Ascending aorta (tissue), 2 donors: ENCODE results near the gene TMEM17. TPM values are rescaled to one million over a fixed set of nuclear protein-coding genes. Genes with fewer than 3 reads are reported as not detected.

Experiments
- DNase-seq, 2 donors: peaks; one replicate each; pipeline ENCODE4 v3.0.0-alpha.2; 2019; ENCODE audit warnings: low spot score in 2 of 2
- H3K27ac ChIP-seq, 2 donors: fragments of 200-600 bp; sonication (generic); one replicate each; pipeline ENCODE4 v1.5.1; 2016 to 2017; ENCODE audit warnings: mild to moderate bottlenecking in 1 of 2
- H3K27me3 ChIP-seq: fragments of 200-600 bp; sonication (generic); one replicate; pipeline ENCODE4 v1.5.1; 2017
- H3K36me3 ChIP-seq, 2 donors: fragments of 200-600 bp; sonication (generic); one replicate each; pipeline ENCODE4 v1.5.1; 2016
- H3K4me1 ChIP-seq, 2 donors: fragments of 200-600 bp; sonication (generic); one replicate each; pipeline ENCODE4 v1.5.1; 2016 to 2017; ENCODE audit warnings: mild to moderate bottlenecking in 1 of 2
- H3K4me3 ChIP-seq, 2 donors: fragments of 200-600 bp; sonication (generic); one replicate each; pipeline ENCODE4 v1.5.1; 2016 to 2017; ENCODE audit warnings: mild to moderate bottlenecking in 1 of 2
- H3K9me3 ChIP-seq, 2 donors: fragments of 200-600 bp; sonication (generic); one replicate each; pipeline ENCODE4 v1.5.1; 2016
- intact Hi-C: fragments of 100-400 bp; cut with DNase I; formaldehyde crosslinking; loops from one replicate; pipeline ENCODE4 v1.15.1; 2023
- total RNA-seq: library from RNA; depleted of rRNA; stranded (reverse); fragments of >200 nt; gene quantifications from one replicate; pipeline ENCODE4 v1.1.0, GENCODE V29; 2016
- TF ChIP-seq, protein P1 (sequence below), 3 experiments: fragments of 200-600 bp in 2 of 3; fragments of 450-650 bp in 1 of 3; sonication (generic) in 2 of 3; IDR thresholded peaks; one replicate each; pipeline ENCODE4 v1.5.1; 2016 to 2019; ENCODE audit warnings: antibody characterized with exemption in 3 of 3, mild to moderate bottlenecking in 1 of 3, moderate library complexity in 1 of 3

The TMEM17 gene
- total RNA-seq, 1 donor from 2014 or later = not detected

GRCh38 chr2:62474176-62474575, 31.8 kb downstream of the TMEM17 start:
- Histone ChIP-seq H3K36me3 (no peaks in the 10 kb centered on the region), H3K27ac (no peak overlapping the region), H3K9me3 (no peaks in the 10 kb centered on the region), H3K4me3 (no peak overlapping the region), H3K4me1 (peaks cover 16 to 21% of the 10 kb centered on the region in 2 donors), H3K27me3 (no peaks in the 10 kb centered on the region)
- DNase-seq = peak in 1 of 2 donors; percentile 19
- TF ChIP-seq, protein P1, sequence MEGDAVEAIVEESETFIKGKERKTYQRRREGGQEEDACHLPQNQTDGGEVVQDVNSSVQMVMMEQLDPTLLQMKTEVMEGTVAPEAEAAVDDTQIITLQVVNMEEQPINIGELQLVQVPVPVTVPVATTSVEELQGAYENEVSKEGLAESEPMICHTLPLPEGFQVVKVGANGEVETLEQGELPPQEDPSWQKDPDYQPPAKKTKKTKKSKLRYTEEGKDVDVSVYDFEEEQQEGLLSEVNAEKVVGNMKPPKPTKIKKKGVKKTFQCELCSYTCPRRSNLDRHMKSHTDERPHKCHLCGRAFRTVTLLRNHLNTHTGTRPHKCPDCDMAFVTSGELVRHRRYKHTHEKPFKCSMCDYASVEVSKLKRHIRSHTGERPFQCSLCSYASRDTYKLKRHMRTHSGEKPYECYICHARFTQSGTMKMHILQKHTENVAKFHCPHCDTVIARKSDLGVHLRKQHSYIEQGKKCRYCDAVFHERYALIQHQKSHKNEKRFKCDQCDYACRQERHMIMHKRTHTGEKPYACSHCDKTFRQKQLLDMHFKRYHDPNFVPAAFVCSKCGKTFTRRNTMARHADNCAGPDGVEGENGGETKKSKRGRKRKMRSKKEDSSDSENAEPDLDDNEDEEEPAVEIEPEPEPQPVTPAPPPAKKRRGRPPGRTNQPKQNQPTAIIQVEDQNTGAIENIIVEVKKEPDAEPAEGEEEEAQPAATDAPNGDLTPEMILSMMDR (IDR thresholded peaks at IDR 0.05) = no peak
- intact Hi-C loops = no loop called here

DNA sequence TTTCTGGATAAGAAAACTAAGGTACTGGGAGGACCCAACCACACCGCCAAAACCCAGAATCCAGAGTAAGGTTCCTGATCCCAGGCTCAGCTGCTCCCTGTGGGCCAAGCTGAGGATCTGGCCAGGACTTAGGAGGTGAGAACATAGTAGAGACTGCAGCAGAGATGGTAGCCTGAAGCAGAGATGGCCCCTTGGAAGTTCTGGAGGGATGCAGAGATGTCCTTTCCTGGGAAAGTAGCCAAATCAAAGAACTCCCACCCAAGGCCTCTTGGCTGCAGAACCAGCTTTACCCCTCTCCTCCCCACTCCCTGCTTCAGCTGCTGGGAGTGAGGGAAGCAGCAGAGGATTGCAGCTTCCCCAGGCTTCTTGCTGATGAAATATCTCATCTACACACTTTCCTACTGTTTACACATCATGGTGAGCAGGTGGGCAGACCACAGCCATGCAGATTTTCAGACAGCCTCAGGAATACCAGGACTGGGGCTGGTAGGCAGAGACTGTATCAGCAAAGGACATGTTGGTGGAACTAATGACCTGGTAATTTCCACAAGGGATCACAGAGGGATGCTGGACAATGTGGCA, 32.7 kb downstream of the TMEM17 start:
- no peaks in the 10 kb centered on the region for H3K36me3 ChIP-seq
- H3K27me3 ChIP-seq = no peaks in the 10 kb centered on the region
- H3K27ac ChIP-seq = no peak overlapping the region
- H3K9me3 ChIP-seq = no peaks in the 10 kb centered on the region
- intact Hi-C loops = no loop called here
- TF ChIP-seq, protein P1 (IDR thresholded peaks at IDR 0.05) = no peak
- H3K4me3 ChIP-seq = no peak overlapping the region
- peak in 1 of 2 donors; percentile 52 for DNase-seq
- peaks cover 16 to 21% of the 10 kb centered on the region in 2 donors for H3K4me1 ChIP-seq

GRCh38 chr2:62472312-62472711, 33.7 kb downstream of the TMEM17 start:
- DNase-seq = peak in 1 of 2 donors; percentile 28

GRCh38 chr2:62471816-62472215, 34.2 kb downstream of the TMEM17 start:
- H3K4me1 ChIP-seq = peaks cover 16 to 21% of the 10 kb centered on the region in 2 donors
- TF ChIP-seq, protein P1 (IDR thresholded peaks at IDR 0.05) = no peak
- H3K27ac ChIP-seq = no peak overlapping the region
- no peaks in the 10 kb centered on the region for H3K36me3 ChIP-seq
- intact Hi-C loops = no loop called here
- no peaks in the 10 kb centered on the region for H3K27me3 ChIP-seq
- no peak overlapping the region for H3K4me3 ChIP-seq
- DNase-seq = peak in 1 of 2 donors; percentile 39
- no peaks in the 10 kb centered on the region for H3K9me3 ChIP-seq

More at GRCh38 chr2:62472312-62472711, 33.7 kb downstream of the TMEM17 start:
- no peak overlapping the region for H3K27ac ChIP-seq
- no peaks in the 10 kb centered on the region for H3K9me3 ChIP-seq
- no peaks in the 10 kb centered on the region for H3K36me3 ChIP-seq
- H3K4me3 ChIP-seq = no peak overlapping the region
- intact Hi-C loops = no loop called here
- H3K4me1 ChIP-seq = peaks cover 16 to 21% of the 10 kb centered on the region in 2 donors
- TF ChIP-seq, protein P1 (IDR thresholded peaks at IDR 0.05) = no peak
- H3K27me3 ChIP-seq = no peaks in the 10 kb centered on the region

DNA sequence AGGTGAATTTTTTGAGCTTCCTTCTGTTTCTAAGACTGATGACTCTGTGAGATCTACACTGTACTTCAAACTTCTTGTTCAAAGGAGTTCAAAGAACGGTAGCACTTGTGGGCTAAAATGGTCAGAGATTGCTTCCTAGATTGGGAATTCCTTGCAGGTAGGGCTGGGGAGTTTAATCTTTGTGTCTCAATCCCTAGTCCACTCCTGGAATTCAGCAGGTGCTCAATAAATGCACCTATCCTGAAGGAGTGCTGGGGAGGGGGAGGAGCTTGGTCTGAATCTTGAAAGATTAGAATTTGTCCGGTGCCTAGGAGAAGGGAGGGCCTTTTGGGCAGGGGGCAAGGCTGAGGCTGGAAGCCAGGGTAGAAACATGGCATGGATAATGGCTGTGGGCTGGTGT, 34.6 kb downstream of the TMEM17 start:
- H3K27ac ChIP-seq = no peak overlapping the region
- no peaks in the 10 kb centered on the region for H3K9me3 ChIP-seq
- no peaks in the 10 kb centered on the region for H3K27me3 ChIP-seq
- DNase-seq = peak in 1 of 2 donors; percentile 40
- H3K36me3 ChIP-seq = no peaks in the 10 kb centered on the region
- TF ChIP-seq, protein P1 (IDR thresholded peaks at IDR 0.05) = no peak
- peaks cover 15 to 20% of the 10 kb centered on the region in 2 donors for H3K4me1 ChIP-seq
- H3K4me3 ChIP-seq = no peak overlapping the region
- intact Hi-C loops = no loop called here
